Neural cell (in vitro differentiated cells): ENCODE data around the gene CTBP2.

Source experiments
- EZH2 ChIP-seq: fragments of 200-600, 300-800 bp; shearing (Covaris generic), sonication (generic); IDR thresholded peaks from 2 replicates; pipeline ENCODE4 v1.6.1; 2014; ENCODE audit warnings: antibody characterized with exemption, low read length, borderline replicate concordance, mild to moderate bottlenecking; ENCODE audit not compliant: insufficient read depth, poor library complexity, severe bottlenecking
- MXI1 ChIP-seq: fragments of 450-650 bp; conservative IDR thresholded peaks from 2 replicates; pipeline ENCODE4 v1.6.1; 2014; ENCODE audit warnings: antibody characterized with exemption, mild to moderate bottlenecking; ENCODE audit not compliant: poor library complexity, severe bottlenecking
- POLR2AphosphoS5 ChIP-seq: IDR thresholded peaks from 2 replicates; pipeline ENCODE4 v1.6.1; 2012
- RAD21 ChIP-seq: fragments of 450-650 bp; conservative IDR thresholded peaks from 2 replicates; pipeline ENCODE4 v1.6.1; 2014; ENCODE audit warnings: antibody characterized with exemption, mild to moderate bottlenecking, moderate library complexity
- TAF1 ChIP-seq: IDR thresholded peaks from 2 replicates; pipeline ENCODE4 v1.6.1; 2012; ENCODE audit warnings: low read depth
- TF ChIP-seq, protein P1 (sequence below): fragments of 450-650 bp; IDR thresholded peaks from 2 replicates; pipeline ENCODE4 v1.5.1; 2014; ENCODE audit warnings: antibody characterized with exemption, mild to moderate bottlenecking, moderate library complexity; ENCODE audit not compliant: poor library complexity, severe bottlenecking
- TF ChIP-seq, protein P2 (sequence below): IDR thresholded peaks from 2 replicates; pipeline ENCODE4 v1.6.1; 2012; ENCODE audit warnings: borderline replicate concordance

DNA sequence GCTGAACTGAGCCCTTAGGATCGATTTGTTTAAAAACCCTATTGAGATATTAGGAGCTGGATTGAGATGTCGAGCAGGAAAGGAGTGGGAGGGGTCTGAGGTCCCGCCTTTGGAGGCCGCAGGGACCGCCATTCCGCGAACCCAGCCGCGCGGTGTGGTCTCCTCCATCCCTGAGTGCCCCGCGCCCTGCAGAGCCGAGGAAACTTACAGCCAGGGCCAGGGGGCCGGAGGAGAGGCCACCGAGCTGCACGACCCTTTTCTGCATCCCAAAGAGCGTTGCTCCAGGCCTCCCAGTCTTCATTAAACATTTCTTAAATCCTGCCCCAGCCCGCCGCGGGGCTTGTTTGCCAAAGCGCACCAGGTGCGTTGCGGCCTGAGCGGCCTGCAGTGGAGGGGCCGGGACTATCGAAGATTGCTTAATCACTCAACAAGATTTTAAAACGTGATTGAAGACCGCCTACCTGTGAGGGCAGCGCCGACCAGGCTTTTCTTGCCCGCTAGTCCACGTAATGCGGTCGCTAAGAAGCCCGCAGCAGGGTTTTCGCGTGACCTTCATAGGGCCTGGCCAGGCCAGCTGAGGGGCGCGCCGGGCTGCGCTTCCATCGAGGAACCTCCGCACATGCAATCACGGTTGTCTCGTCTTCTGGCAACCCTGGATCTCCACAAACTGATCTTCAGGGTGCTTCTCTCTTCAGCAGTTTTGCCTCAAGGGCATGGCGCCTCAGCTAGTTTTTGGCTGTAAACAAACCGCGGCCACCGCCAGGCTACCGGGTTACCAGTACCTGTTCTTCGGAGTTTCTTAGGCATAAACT, 2.0 kb upstream of the CTBP2 start:
- no peak for TF ChIP-seq TAF1
- TF ChIP-seq, protein P1, sequence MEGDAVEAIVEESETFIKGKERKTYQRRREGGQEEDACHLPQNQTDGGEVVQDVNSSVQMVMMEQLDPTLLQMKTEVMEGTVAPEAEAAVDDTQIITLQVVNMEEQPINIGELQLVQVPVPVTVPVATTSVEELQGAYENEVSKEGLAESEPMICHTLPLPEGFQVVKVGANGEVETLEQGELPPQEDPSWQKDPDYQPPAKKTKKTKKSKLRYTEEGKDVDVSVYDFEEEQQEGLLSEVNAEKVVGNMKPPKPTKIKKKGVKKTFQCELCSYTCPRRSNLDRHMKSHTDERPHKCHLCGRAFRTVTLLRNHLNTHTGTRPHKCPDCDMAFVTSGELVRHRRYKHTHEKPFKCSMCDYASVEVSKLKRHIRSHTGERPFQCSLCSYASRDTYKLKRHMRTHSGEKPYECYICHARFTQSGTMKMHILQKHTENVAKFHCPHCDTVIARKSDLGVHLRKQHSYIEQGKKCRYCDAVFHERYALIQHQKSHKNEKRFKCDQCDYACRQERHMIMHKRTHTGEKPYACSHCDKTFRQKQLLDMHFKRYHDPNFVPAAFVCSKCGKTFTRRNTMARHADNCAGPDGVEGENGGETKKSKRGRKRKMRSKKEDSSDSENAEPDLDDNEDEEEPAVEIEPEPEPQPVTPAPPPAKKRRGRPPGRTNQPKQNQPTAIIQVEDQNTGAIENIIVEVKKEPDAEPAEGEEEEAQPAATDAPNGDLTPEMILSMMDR, result no peak
- no peak for TF ChIP-seq MXI1
- no peak for TF ChIP-seq EZH2
- no peak for TF ChIP-seq POLR2AphosphoS5
- TF ChIP-seq RAD21, result no peak
- TF ChIP-seq, protein P2, sequence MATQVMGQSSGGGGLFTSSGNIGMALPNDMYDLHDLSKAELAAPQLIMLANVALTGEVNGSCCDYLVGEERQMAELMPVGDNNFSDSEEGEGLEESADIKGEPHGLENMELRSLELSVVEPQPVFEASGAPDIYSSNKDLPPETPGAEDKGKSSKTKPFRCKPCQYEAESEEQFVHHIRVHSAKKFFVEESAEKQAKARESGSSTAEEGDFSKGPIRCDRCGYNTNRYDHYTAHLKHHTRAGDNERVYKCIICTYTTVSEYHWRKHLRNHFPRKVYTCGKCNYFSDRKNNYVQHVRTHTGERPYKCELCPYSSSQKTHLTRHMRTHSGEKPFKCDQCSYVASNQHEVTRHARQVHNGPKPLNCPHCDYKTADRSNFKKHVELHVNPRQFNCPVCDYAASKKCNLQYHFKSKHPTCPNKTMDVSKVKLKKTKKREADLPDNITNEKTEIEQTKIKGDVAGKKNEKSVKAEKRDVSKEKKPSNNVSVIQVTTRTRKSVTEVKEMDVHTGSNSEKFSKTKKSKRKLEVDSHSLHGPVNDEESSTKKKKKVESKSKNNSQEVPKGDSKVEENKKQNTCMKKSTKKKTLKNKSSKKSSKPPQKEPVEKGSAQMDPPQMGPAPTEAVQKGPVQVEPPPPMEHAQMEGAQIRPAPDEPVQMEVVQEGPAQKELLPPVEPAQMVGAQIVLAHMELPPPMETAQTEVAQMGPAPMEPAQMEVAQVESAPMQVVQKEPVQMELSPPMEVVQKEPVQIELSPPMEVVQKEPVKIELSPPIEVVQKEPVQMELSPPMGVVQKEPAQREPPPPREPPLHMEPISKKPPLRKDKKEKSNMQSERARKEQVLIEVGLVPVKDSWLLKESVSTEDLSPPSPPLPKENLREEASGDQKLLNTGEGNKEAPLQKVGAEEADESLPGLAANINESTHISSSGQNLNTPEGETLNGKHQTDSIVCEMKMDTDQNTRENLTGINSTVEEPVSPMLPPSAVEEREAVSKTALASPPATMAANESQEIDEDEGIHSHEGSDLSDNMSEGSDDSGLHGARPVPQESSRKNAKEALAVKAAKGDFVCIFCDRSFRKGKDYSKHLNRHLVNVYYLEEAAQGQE, result no peak
